NCI-H1048 (cell line): ENCODE measurements around the gene CSNK2B.

Source experiments
- DNase-seq: peaks from one replicate; lab custom pipeline; 2025; lab: John Stamatoyannopoulos, UW

The CSNK2B gene

DNA sequence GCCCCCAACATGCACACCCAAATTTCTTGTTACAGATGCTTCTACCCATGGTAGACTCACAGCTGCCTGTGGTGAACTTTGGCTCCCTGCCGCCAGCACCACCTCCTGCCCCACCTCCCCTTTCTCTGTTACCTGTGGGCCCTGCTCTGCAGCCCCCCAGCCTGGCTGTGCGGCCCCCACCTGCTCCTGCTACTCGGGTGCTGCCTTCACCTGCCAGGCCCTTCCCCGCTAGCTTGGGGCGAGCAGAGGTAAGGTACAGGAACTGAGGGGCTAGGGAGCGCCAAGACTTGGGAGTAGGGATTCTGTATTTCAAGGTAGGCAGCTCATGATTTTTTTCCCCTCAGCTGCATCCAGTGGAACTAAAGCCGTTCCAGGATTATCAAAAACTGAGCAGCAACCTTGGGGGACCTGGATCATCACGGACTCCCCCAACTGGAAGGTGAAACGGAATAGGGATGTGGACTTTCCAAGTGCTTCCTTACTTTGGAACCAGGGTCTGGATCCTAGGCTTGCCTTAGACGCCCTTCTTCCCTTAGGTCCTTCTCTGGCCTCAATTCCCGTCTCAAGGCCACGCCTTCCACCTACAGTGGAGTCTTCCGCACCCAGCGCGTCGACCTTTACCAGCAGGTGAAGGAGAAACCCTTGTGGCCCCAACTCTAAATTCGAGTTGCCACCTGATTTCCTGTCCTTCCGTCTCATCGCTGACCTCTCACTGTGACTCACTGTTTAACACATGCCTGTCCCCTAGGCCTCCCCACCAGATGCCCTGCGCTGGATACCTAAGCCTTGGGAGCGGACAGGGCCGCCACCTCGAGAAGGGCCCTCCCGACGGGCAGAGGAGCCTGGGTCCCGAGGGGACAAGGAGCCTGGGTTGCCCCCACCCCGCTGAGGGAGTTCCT is 28.9 kb upstream of the CSNK2B start:
- no peak for DNase-seq

DNA sequence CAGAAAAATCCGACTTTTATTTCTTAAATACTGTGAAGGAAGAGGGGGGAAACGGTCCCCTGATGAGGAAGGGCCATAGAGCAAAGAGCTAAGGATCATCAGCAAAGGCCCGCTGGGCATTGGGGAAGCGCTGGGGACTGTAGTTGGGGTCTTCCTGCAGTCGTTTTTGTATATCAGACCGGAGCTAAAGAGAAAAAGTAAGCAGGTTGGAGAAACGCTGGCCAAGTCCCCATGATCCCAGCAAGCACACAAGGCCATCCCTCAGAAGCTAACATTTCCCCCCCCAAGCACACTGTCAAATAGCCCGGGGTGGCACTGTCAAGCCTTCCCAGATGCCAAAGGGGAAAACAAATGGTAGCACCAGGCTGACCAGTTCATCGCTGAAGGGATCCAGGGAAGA is 26.8 kb upstream of the CSNK2B start:
- DNase-seq = no peak

DNA sequence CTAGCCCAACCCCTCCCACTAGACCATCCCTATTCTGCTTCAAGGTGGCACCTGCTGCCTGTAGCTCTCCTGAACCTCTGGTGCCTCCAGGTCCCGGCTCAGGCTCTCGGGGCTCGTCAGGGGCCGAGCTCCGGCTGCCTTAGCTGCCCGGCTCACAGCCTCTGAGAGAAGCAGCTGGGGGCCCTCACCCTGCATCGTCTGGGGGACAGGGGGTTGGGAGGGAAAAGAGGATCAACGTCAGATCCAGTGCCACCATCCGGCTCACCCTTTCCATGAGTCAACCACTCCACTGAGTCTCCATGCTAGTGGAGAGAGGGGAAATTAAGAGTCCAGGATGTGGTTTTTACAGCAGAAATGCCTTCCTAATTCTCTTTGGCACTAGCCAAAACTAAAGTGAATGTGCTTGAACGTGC is 26.4 kb upstream of the CSNK2B start:
- no peak for DNase-seq

DNA sequence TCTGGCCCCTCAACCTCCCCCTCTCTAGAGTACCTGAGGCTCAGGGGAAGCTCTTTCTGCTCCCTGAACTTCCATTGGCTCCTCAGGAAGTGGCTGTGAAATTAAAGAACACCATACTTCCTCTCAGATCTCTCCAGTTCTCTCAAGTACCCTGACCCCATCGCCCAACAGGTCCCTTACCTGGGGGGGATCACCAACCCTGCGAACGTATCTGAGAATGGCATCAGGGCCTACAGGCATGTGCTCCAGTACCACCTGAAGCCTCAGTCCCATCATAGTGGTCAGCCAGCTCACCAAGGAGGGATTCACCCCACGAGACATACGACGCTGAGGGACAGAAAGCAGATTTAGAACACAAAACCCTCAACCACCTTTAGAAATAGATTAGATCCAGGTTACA is 25.3 kb upstream of the CSNK2B start:
- DNase-seq = no peak

DNA sequence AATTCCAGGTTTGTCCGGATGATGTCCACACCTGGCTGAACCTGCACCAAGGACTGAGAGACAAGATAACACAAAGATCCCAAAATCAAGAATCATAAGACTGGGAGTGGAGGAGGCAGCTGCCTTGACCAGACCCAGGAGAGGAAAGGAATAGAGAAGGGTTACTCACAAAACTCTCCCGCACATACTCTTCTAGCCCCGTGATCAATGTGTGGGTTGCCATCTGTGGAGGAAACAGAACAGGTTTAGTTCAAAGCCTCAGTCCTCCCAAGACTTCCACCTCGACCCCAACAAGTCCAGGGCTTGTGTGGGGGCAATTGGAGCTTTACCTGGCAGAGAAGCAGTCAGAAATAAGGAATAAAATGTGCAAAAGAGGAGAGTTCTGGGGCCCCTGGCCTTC is 24.5 kb upstream of the CSNK2B start:
- DNase-seq = no peak

DNA sequence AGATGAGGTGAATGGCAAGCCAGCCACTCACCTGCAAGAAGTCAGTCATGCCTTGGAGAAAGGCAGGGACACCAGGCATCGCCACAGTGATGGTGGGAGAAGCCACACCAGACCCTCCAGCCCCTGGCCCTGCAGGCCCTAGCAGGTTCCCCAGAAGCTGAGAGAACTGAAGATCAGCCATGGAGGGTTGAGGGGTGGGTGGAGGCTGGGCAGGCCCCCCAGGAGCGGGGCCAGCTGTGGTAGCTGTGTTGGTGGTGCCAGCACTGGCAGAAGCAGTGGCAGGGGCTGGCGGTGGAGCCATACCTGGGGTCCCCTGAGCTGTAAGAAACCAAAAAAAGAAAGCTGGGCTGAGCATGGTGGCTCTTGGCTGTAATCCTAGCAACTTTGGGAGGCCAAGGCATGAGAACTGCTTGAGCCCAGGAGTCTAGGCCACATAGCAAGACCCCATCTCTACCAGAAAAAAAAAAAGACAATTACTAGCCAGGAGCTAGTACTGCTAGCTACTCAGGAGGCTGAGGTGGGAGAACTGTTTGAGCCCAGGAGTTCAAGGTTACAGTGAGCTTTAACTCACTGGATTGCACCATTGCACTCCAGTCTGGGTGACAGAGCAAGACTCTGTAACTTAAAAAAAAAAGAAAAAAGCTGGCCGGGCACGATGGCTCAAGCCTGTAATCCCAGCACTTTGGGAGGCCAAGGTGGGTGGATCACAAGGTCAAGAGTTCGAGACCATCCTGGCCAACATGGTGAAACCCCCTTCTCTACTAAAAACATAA is 22.9 kb upstream of the CSNK2B start:
- DNase-seq = no peak

DNA sequence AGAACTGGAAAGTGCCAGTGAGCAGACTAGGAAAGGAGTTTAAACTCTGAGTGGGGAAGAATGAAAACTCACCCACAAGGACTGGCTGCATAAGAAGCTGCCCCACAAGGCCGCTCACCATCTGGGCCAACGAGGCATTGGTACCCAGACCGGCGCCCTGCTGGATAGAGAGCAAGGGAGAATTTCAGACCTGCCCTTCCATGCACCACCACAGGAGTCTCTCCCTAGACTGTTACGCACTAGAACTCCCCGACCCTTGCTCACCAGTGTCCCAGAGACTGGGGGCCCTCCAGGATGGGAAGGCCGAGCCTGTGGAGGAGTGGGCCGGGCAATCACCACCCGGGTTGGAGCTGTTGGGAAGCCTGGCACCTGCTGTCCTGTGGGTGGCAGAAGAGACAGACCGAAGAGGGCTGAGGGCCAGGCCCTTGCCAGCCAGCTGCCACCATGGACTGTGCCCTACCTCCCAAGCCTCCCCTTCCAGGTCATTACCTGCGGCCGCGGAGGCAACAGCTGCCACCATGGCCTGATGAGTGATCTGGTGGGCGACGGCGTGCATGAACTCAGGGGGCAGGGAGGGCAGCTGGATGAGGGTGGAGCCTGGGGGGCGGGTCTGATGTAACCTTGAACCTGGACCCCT is 21.9 kb upstream of the CSNK2B start:
- no peak for DNase-seq

DNA sequence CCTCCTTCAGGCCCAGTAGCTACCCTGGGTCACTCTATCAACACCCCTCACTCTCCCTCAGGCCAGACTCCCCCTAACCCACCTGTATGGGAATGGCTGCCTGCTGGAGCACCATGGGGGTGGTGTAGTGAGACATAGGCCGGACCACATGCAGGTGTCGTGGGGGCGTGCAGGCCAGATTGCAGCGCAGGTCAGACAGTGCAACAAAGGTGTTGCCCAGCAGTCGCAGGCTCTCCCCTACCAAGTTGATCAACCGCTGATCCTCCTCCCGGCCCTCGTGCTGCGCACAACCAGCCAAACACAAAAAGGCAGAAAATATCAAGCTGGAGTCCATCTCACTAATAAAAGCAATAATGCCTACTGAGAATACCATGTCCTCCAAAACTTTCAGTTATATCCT is 20.6 kb upstream of the CSNK2B start:
- no peak for DNase-seq

DNA sequence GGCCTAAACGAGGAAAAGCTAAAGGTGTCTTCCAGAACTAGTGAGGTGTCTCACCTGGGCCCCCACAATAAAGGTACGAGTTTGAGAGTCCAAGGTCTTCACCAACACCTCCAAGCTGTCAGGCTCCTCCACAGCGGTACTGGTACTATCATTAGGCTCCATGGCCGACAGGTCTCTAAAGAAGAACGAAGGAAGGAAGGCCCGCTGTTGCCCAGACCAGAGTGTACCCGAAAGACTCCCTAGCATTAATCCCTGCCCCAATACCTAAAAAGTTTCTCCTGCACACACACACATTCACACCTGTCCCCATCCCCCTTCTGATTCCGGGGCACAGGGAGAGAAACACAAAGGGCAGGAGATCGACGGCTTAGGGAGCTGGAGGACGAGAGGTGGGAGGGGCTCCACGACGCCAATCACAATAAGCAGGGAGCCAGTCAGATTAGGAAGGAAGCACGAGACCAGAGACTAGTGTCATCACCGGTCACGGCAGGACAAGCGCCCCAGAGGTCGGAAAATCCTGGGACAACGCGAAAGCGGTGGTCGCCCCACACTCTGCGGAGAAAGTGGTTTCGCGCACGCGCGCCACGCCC is 14.2 kb upstream of the CSNK2B start:
- DNase-seq = no peak

DNA sequence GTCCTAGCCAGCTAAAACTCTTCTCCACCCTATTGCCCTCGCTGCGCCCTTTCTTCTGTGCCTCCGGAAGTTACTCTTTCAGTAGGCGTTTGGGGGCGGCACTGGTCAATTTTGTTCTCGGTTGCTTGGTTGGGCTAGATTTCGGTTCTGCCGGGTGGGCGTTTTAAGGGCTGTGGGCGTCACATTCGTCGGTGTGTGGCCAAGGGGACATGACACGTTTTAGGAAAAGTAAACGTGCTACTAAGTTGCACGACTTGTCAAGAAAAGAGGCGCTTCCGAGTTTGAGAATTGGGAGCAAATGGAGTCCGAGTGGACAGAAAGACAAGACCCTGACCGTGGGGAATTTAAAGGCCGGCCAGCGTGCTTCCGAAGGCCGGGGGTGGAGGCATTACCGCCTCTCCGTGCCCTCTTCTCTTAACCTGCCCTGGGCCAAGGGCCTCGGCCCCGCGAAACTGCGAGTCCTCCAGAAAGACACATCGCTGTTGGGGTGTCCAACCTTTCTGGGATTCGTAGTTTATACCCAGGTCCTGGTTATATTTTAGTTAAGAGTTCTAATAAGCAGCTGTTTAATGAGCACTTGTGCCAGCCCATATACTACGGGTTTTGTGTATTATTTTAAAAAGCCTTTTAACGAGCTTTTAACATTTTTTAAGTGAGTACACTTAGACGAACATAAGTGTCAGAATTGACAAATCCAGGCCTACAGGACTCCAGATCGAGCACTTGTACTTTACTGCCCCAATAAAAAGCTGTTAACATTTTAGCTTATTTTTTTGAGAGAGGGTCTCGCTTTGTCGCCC is 12.8 kb upstream of the CSNK2B start:
- peak; percentile 76 for DNase-seq

DNA sequence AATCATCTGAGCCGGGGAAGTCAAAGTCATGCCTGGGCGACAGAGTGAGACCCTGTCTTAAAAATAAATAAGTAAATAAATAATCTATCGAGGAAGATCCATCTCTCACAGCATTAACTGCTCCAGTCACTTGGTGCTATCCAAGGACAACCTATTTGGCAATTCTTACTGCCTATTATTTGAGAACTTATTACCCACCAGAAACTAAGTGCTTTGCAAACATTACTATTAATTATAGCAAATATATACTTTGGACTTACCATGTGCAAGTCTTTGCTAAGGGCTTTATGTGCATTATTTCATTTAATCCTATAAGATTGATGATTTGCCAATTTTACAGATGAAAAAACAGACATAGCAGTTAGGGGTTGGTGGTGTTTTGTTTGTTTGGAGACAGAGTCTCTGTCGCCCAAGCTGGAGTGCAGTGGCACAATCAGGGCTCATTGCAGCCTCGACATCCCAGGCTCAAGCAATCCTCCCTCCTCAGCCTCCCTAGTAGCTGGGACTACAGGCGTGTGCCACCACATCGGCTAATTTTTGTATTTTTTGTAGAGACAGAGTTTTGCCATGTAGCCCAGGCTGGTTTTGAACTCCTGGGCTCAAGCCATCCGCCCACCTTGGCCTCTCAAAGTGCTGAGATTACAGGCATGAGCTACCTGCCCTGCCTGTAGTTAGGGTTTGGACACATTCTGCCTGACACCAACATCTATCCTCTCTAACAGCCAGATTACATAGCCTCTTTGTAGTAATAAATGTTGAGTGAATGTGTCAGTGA is 11.1 kb upstream of the CSNK2B start:
- no peak for DNase-seq

DNA sequence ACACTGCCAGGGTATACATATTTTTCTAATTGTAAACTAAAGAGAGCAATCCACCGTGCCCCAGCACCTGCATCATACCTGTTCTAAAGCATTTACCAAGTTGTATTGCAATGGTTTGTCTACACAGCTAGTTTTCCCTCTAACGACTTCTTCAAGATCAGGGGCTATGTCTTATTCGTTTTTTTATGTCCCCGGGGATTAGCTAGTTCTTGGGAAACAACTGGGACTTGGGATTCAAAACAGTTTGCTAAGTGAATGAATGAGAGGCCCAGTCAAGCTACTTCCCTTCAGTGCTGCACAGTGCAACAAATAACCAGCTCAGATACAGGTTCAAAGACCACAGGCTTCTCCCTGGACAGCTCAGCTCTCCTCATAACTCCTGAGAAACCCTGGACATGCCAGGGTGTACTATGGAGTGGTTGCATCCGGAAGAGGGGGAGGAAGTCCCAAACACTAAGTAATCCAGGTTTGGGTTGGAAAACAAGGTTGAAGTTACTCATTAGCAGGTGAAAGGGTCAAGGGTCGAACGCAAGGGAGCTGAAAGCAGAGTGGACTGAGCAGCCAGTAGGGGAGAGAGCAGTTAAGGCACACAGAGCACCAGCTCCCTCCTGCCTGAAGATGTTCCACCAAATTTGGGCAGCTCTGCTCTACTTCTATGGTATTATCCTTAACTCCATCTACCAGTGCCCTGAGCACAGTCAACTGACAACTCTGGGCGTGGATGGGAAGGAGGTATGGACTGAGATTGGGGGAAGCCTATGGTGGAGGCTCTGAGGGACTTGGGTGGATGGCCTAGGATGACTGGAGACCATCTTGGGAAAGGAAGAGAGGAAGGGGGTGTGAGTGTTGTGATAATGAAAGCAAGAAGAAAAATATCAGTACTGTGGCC is 10.3 kb upstream of the CSNK2B start, which contains the start of gene APOM:
TSS of gene APOM (plus strand) at position 546 of the 889 bp plus-strand sequence. CDS start at position 619, 73 bp downstream.
- DNase-seq = no peak

DNA sequence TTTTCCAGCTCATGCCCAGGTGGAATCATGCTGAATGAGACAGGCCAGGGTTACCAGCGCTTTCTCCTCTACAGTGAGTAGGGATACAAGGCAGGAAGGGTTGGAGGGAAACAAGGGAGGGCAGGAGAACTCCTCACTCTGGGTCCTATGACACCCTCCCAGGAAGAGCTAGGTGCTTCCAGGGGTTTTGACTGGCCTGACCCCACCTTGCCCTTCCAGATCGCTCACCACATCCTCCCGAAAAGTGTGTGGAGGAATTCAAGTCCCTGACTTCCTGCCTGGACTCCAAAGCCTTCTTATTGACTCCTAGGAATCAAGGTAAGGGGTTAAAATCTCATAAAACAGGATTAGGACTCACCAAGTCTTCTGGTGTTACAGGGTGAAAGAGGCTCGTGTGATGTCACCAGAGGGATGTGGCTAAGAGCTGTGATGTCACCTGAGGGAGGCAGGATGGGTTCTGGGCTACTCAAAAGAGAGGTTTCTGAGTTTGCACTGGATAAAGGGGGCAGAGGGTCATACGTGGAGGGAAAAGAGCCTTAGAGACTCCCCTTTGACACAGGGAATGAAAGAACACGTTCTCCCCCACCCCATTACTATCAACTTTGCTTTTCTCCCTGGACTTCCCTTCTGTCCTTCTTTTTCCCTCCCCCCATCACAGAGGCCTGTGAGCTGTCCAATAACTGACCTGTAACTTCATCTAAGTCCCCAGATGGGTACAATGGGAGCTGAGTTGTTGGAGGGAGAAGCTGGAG is 8.3 kb upstream of the CSNK2B start:
- no peak for DNase-seq

DNA sequence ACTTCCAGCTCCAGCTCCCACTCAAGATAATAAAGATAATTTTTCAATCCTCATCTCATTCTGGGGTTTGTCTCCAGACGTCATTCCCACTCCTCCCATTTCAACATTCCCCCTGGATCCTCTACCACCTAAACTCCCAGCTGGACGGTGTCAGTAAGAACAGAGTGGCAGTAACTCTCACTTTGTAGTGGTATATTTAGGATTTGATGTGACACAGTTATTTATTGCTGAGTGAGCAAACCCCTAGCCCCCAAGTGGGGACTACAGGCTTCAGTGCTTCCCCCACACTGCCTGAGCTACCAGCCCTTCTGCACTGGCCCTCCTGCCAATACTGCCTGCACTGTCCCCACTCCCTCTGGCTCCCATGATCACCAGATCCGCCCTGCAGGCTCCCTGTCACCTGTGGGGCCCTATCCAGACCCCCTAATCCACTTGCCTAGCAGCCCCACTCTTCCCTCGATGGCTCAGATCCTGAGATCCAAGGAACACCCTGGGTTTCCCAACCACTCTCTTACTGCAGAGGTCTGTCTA is 7.7 kb upstream of the CSNK2B start:
- DNase-seq = no peak

DNA sequence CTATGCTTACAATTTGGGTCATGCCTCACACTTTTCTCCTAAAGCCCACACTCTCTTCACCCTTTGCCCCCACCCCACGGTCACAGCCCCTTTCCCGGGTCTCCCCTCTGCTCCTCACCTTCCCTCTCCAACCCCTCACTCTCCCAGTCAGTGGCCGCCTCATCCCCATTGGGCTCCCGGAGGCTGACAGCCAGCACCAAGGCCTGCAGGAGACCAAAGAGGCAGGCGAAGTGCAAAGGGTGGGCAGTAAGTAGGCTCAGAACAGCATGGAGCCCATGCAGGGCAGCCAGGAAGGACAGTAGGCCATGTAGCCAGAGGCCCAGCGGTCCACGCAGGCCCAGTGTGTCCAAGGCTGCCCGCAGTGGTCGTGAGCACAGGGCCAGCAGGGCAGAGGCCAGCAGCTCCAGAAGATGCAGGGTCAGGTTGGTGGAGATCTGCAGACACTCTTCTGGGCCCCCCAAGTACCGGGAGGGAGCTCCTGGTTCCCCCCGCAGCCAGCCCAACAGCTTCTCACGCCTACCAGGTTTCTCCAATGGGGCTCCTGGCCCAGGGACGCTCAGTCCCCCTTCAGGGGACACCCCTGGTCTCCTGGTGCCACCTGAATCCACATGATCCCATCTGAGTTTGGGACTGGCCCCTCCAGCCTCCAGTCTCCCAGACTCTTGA is 6.8 kb upstream of the CSNK2B start:
- no peak for DNase-seq

DNA sequence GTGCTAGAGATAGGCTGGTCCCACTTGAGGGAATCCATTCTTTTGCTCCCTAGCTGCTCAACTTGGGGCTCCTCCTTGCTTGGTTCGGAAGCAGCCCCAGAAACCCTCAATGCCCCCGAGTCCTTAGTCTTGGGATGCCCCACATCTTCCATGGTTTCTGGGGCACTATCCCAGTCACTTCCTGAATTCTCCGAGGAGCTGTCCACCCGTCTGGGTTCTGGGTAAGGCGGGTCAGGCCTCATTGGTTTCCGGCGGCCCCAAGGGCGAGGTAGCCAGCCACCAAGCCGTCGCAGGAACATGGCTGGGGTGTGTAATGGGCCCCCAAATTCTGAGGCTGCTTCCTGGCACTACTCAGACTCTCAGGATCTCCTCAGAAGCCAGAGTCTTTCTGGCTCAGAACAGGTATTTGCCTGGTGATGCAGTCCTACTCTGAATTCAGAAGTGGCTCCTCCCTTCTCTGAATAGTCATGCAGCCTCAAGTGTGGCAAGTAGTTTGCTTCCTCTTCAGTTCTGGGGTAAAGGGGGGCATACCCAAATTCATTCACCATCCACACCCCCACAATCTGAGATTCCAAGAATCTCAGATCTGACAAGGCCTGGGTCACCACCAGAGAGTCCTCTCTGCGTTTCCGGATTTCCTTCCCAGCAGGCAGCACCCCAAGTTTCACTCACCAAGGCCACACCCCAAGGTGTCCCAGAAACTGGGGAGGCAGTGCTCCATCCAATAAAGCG is 6.1 kb upstream of the CSNK2B start:
- DNase-seq = no peak
